H9 (cell line): ENCODE data around the gene CHMP1A. TPM values are rescaled to one million over a fixed set of nuclear protein-coding genes. Genes with fewer than 3 reads are reported as not detected.

Experiments used
- DNase-seq: peaks from one replicate; pipeline ENCODE4 v3.0.0-alpha.2; 2017
- H2AFZ ChIP-seq: one replicate; pipeline ENCODE4 v1.6.1; 2013; ENCODE audit warnings: mild to moderate bottlenecking, low read length, control low read depth, moderate library complexity
- H2AK5ac ChIP-seq: 2 replicates; pipeline ENCODE4 v1.6.1; 2013; ENCODE audit warnings: low read length, control low read depth, mixed read lengths; ENCODE audit not compliant: insufficient read length
- H2BK120ac ChIP-seq: one replicate; pipeline ENCODE4 v1.6.1; 2013; ENCODE audit warnings: low read depth, mild to moderate bottlenecking, low read length, control low read depth, inconsistent platforms; ENCODE audit not compliant: poor library complexity, severe bottlenecking
- H2BK12ac ChIP-seq: 2 replicates; pipeline ENCODE4 v1.6.1; 2013; ENCODE audit warnings: low read length, control low read depth, mixed read lengths, low read depth; ENCODE audit not compliant: insufficient read length
- H2BK15ac ChIP-seq: 2 replicates; pipeline ENCODE4 v1.6.1; 2013; ENCODE audit warnings: low read depth, low read length, control low read depth
- H2BK20ac ChIP-seq: one replicate; pipeline ENCODE4 v1.6.1; 2013; ENCODE audit warnings: low read depth, mild to moderate bottlenecking, low read length, control low read depth, inconsistent platforms; ENCODE audit not compliant: poor library complexity, severe bottlenecking
- H2BK5ac ChIP-seq: 2 replicates; pipeline ENCODE4 v1.6.1; 2013; ENCODE audit warnings: low read length, control low read depth, mixed read lengths; ENCODE audit not compliant: insufficient read length
- H3K14ac ChIP-seq: 2 replicates; pipeline ENCODE4 v1.6.1; 2013; ENCODE audit warnings: low read length, control low read depth; ENCODE audit not compliant: insufficient read depth
- H3K18ac ChIP-seq: 2 replicates; pipeline ENCODE4 v1.6.1; 2013; ENCODE audit warnings: low read depth, mild to moderate bottlenecking, mixed read lengths, low read length, control low read depth; ENCODE audit not compliant: insufficient read length
- H3K23ac ChIP-seq: 2 replicates; pipeline ENCODE4 v1.6.1; 2013; ENCODE audit warnings: low read length, control low read depth, mixed read lengths, low read depth; ENCODE audit not compliant: insufficient read length
- H3K23me2 ChIP-seq: 2 replicates; pipeline ENCODE4 v1.6.1; 2013; ENCODE audit warnings: low read depth, mild to moderate bottlenecking, mixed read lengths, low read length, control low read depth; ENCODE audit not compliant: insufficient read length, poor library complexity, severe bottlenecking
- H3K27ac ChIP-seq: 2 replicates; pipeline ENCODE4 v1.5.1; 2013; ENCODE audit warnings: low read length, control low read depth, mixed read lengths, low read depth; ENCODE audit not compliant: insufficient read length
- H3K27me3 ChIP-seq: 2 replicates; pipeline ENCODE4 v1.6.1; 2013; ENCODE audit warnings: low read length, control low read depth, inconsistent platforms; ENCODE audit not compliant: insufficient read depth
- H3K4ac ChIP-seq: 2 replicates; pipeline ENCODE4 v1.6.1; 2013; ENCODE audit warnings: low read depth, mild to moderate bottlenecking, control low read depth, inconsistent platforms, low read length, moderate library complexity
- H3K4me1 ChIP-seq: 2 replicates; pipeline ENCODE4 v1.6.1; 2013; ENCODE audit warnings: low read length, control low read depth, inconsistent platforms; ENCODE audit not compliant: insufficient read depth
- H3K4me2 ChIP-seq: 2 replicates; pipeline ENCODE4 v1.6.1; 2013; ENCODE audit warnings: low read length, control low read depth, mixed read lengths; ENCODE audit not compliant: insufficient read length, insufficient read depth
- H3K56ac ChIP-seq: 2 replicates; pipeline ENCODE4 v1.6.1; 2013; ENCODE audit warnings: low read depth, mild to moderate bottlenecking, mixed read lengths, low read length, control low read depth; ENCODE audit not compliant: insufficient read length
- H3K79me1 ChIP-seq: 2 replicates; pipeline ENCODE4 v1.6.1; 2013; ENCODE audit warnings: low read depth, mild to moderate bottlenecking, moderate library complexity, low read length, control low read depth, inconsistent platforms; ENCODE audit not compliant: insufficient read depth, poor library complexity, severe bottlenecking
- H3K79me2 ChIP-seq: 2 replicates; pipeline ENCODE4 v1.6.1; 2013; ENCODE audit warnings: low read length, control low read depth, inconsistent platforms; ENCODE audit not compliant: insufficient read depth
- H3K9ac ChIP-seq: 2 replicates; pipeline ENCODE4 v1.6.1; 2013; ENCODE audit warnings: low read length, control low read depth, mixed read lengths; ENCODE audit not compliant: insufficient read length; ENCODE audit errors: extremely low read depth
- H3K9me3 ChIP-seq: one replicate; pipeline ENCODE4 v1.6.1; 2013; ENCODE audit warnings: low read depth, low read length, inconsistent platforms; ENCODE audit not compliant: control insufficient read depth
- H3T11ph ChIP-seq: one replicate; pipeline ENCODE4 v1.6.1; 2013; ENCODE audit warnings: mild to moderate bottlenecking, low read length, control low read depth, inconsistent platforms
- H4K20me1 ChIP-seq: one replicate; pipeline ENCODE4 v1.6.1; 2013; ENCODE audit not compliant: control insufficient read depth, insufficient read length, insufficient read depth
- H4K5ac ChIP-seq: 2 replicates; pipeline ENCODE4 v1.6.1; 2013; ENCODE audit warnings: low read depth, mild to moderate bottlenecking, mixed read lengths, low read length, control low read depth; ENCODE audit not compliant: insufficient read length
- H4K8ac ChIP-seq: replicated peaks from 2 replicates; pipeline ENCODE4 v1.6.1; 2013; ENCODE audit warnings: low read length, control low read depth, mixed read lengths, low read depth; ENCODE audit not compliant: insufficient read length
- H4K91ac ChIP-seq: 2 replicates; pipeline ENCODE4 v1.6.1; 2013; ENCODE audit warnings: low read depth, mild to moderate bottlenecking, moderate library complexity, mixed read lengths, low read length, control low read depth; ENCODE audit not compliant: insufficient read length
- H3K27ac Mint-ChIP-seq, 3 experiments: 2 replicates in 2 of 3; 3 replicates in 1 of 3; pipeline ENCODE4 v1.8.0; 2020 to 2021; ENCODE audit warnings: mixed read lengths in 3 of 3, mild to moderate bottlenecking in 1 of 3, moderate library complexity in 1 of 3
- H3K27me3 Mint-ChIP-seq: 2 replicates; pipeline ENCODE4 v1.8.0; 2021; ENCODE audit warnings: low read depth, mild to moderate bottlenecking, moderate library complexity, mixed read lengths
- H3K36me3 Mint-ChIP-seq, 3 experiments: 2 replicates in 2 of 3; 3 replicates in 1 of 3; pipeline ENCODE4 v1.8.0; 2020 to 2021; ENCODE audit warnings: low read depth in 3 of 3, mixed read lengths in 3 of 3; ENCODE audit not compliant: insufficient read depth in 1 of 3
- H3K4me1 Mint-ChIP-seq, 2 experiments: 2 replicates each; pipeline ENCODE4 v1.8.0; 2020; ENCODE audit warnings: mixed read lengths in 2 of 2
- H3K4me3 Mint-ChIP-seq, 2 experiments: 2 replicates in 1 of 2; 3 replicates in 1 of 2; pipeline ENCODE4 v1.8.0; 2020 to 2021; ENCODE audit warnings: mild to moderate bottlenecking in 2 of 2, mixed read lengths in 2 of 2, moderate library complexity in 1 of 2
- H3K9me3 Mint-ChIP-seq, 2 experiments: 2 replicates in 1 of 2; 3 replicates in 1 of 2; pipeline ENCODE4 v1.8.0; 2020; ENCODE audit warnings: mild to moderate bottlenecking in 2 of 2, mixed read lengths in 2 of 2, moderate library complexity in 1 of 2
- whole genome bisulfite sequencing: extraction: QIAGEN DNeasy Blood & Tissue Kit; methylation state at CpG from one replicate; pipeline ENCODE4 v1.1.7; 2013; ENCODE audit warnings: missing lambda C conversion rate, low lambda C conversion rate, mixed read lengths; ENCODE audit not compliant: insufficient read length; ENCODE audit errors: extremely low coverage; 5-methylcytosine and 5-hydroxymethylcytosine counted together
- total RNA-seq: library from RNA; stranded (reverse); gene quantifications from 2 replicates; pipeline ENCODE4 v1.2.1, GENCODE V29; 2021
- TF ChIP-seq, protein P1 (sequence below): fragments of 200-600 bp; sonication (generic); conservative IDR thresholded peaks from 3 replicates; pipeline ENCODE4 v1.8.0; 2021; ENCODE audit warnings: antibody characterized with exemption, mild to moderate bottlenecking

The CHMP1A gene
- total RNA-seq, 1 experiment from 2014 or later = 89.6 TPM

DNA sequence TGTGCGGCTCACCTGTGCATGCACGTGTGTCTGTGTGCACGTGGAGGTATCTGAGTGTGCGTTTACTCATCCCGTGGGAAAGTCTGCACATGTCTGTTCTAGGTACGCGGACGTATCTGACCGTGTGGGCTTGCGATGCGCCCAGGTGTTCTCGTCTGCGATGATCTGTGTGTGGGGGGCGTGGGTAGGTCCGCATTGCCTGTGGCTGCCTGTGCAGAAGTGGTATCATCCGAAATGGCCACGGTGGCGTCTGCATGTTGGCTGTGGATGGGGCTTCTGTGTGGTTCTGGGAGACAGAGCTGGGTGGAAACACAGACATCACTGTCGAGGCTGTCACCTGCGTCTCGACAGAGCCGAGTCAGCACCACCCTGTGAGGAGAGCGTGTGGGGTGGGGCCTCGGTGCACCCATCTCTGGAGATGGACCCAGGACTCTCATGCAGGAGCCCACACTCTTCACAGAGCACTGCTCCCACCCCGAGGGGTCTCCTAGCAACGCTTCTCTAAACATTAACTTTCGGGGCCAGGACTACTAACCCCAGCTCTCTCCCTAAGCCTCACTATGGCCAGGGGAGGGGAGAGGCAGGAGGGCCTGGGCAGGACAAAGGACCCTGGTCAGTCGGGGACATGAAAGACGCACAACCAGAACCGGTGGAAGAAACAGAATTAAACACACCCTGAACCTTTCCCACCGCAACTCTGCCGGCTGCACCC is 35.7 kb downstream of the CHMP1A start:
- H3K4me2 ChIP-seq = no peak overlapping the region
- DNase-seq = no peak
- H3K79me1 ChIP-seq = no peaks in the 10 kb centered on the region
- H4K5ac ChIP-seq = no peak overlapping the region
- H2BK120ac ChIP-seq = no peak overlapping the region
- Mint-ChIP-seq H3K36me3 (no peaks in the 10 kb centered on the region; a peak in 1 of 7 replicates), H3K27me3 (peaks cover 38% of the 10 kb centered on the region), H3K4me1 (peaks cover 9 to 50% of the 10 kb centered on the region in 2 experiments), H3K27ac (no peak overlapping the region; a peak in 1 of 7 replicates), H3K9me3 (no peaks in the 10 kb centered on the region; a peak in 2 of 5 replicates), H3K4me3 (no peak overlapping the region)
- no peak overlapping the region for H3K27ac ChIP-seq
- no peak overlapping the region for H3T11ph ChIP-seq
- no peak overlapping the region for H2BK15ac ChIP-seq
- H3K79me2 ChIP-seq = no peaks in the 10 kb centered on the region
- H2BK12ac ChIP-seq = no peak overlapping the region
- H2BK20ac ChIP-seq = no peak overlapping the region
- no peak overlapping the region for H2AFZ ChIP-seq
- no peak overlapping the region for H3K9ac ChIP-seq
- no peak overlapping the region; the same call in 1 of the 2 replicates for H3K14ac ChIP-seq
- no peaks in the 10 kb centered on the region; the same call in 1 of the 2 replicates for H3K4me1 ChIP-seq
- TF ChIP-seq, protein P1, sequence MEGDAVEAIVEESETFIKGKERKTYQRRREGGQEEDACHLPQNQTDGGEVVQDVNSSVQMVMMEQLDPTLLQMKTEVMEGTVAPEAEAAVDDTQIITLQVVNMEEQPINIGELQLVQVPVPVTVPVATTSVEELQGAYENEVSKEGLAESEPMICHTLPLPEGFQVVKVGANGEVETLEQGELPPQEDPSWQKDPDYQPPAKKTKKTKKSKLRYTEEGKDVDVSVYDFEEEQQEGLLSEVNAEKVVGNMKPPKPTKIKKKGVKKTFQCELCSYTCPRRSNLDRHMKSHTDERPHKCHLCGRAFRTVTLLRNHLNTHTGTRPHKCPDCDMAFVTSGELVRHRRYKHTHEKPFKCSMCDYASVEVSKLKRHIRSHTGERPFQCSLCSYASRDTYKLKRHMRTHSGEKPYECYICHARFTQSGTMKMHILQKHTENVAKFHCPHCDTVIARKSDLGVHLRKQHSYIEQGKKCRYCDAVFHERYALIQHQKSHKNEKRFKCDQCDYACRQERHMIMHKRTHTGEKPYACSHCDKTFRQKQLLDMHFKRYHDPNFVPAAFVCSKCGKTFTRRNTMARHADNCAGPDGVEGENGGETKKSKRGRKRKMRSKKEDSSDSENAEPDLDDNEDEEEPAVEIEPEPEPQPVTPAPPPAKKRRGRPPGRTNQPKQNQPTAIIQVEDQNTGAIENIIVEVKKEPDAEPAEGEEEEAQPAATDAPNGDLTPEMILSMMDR = no peak
- WGBS = no CpG with 5 or more reads among the region's 32 CpGs
- no peaks in the 10 kb centered on the region for H4K20me1 ChIP-seq
- H3K27me3 ChIP-seq = peaks cover 2% of the 10 kb centered on the region; the same call in 1 of the 2 replicates
- no peak overlapping the region for H4K91ac ChIP-seq
- H2BK5ac ChIP-seq = no peak overlapping the region
- H4K8ac ChIP-seq = no peak overlapping the region
- no peak overlapping the region for H2AK5ac ChIP-seq
- H3K23me2 ChIP-seq = no peaks in the 10 kb centered on the region
- H3K9me3 ChIP-seq = no peaks in the 10 kb centered on the region
- H3K4ac ChIP-seq = no peak overlapping the region
- no peak overlapping the region for H3K56ac ChIP-seq
- no peak overlapping the region for H3K18ac ChIP-seq
- no peak overlapping the region for H3K23ac ChIP-seq
